ENCODE data around the gene OR52M1.

The OR52M1 gene

DNA sequence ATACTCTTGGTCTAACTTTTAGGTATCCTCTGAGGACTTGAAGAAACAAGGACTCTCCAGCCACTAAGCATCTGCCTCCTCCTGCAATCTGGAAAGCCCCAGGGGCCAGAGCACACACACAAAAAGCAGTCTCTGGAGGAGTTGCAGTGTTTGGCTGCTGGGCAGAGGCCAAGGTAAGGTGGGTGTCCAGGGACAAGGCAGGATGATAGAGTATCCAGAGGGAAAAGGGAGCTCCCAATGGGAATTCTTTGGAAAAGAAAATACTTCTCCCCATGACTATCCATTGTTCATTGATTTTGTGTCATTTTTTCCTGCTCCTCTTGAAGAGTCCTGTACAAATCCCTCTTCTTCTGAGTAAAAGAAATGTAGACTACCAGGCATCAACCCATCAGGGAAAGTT lies 36.5 kb downstream of the OR52M1 start, which contains the start of gene OR52I2:
Gene OR52I2, plus strand, starts transcription at position 301 of the 400 bp plus-strand sequence.
- no peak within 1 kb of the TSS for H3K4me3 ChIP-seq (replicated peaks in 1 of 2; ENCODE audit: low read depth in 2 of 2, low read length in 2 of 2)
- TF ChIP-seq, protein P1, sequence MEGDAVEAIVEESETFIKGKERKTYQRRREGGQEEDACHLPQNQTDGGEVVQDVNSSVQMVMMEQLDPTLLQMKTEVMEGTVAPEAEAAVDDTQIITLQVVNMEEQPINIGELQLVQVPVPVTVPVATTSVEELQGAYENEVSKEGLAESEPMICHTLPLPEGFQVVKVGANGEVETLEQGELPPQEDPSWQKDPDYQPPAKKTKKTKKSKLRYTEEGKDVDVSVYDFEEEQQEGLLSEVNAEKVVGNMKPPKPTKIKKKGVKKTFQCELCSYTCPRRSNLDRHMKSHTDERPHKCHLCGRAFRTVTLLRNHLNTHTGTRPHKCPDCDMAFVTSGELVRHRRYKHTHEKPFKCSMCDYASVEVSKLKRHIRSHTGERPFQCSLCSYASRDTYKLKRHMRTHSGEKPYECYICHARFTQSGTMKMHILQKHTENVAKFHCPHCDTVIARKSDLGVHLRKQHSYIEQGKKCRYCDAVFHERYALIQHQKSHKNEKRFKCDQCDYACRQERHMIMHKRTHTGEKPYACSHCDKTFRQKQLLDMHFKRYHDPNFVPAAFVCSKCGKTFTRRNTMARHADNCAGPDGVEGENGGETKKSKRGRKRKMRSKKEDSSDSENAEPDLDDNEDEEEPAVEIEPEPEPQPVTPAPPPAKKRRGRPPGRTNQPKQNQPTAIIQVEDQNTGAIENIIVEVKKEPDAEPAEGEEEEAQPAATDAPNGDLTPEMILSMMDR (IDR thresholded peaks at IDR 0.05; ENCODE audit: low read depth, low read length) = no peak
- DNase-seq (ENCODE audit: low read depth in 2 of 2) = no peak

DNA sequence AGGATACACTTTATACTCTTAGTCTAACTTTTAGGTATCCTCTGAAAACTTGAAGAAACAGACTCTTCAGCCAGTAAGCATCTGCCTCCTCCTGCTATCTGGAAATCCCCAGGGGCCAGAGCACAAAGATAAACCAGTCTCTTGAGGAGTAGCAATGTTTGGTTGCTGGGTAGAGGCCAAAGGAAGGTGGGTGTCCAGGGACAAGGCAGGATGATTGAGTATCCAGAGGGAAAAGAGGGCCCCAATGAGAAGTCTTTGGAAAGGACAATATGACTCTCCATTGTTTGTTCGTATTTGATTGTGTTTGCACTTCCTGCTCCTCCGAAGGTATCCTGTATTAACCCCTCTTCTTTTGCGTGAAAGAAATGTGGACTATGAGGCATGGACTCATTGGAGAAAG lies 44.0 kb downstream of the OR52M1 start:
- DNase-seq (ENCODE audit: low read depth in 2 of 2) = no peak
- H3K4me3 ChIP-seq (replicated peaks in 1 of 2; ENCODE audit: low read depth in 2 of 2, low read length in 2 of 2) = no peak overlapping the region
- TF ChIP-seq, protein P1 (IDR thresholded peaks at IDR 0.05; ENCODE audit: low read depth, low read length) = no peak

DNA sequence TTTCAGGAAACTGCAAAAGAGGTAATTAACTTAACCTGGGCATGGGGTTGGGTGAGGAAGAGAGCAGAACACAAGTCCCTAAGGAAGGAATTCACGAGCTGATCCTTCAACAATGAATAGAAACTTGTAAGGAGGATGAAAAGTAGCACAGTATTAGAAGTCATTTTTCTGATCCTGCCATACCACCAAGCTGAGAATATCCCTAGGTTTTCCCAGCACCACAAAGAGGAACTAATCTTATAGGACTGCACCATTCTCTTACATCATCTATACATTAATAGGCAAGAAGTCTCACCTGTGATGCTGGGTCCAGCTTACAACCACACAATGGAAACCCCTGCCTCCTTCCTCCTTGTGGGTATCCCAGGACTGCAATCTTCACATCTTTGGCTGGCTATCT lies 48.7 kb downstream of the OR52M1 start, which contains the start of gene OR52I1:
Gene OR52I1, plus strand, starts transcription at position 301 of the 400 bp plus-strand sequence. Its CDS starts 0 bp downstream, at position 301.
- no peak within 1 kb of the TSS for H3K4me3 ChIP-seq (replicated peaks in 1 of 2; ENCODE audit: low read depth in 2 of 2, low read length in 2 of 2)
- TF ChIP-seq, protein P1 (IDR thresholded peaks at IDR 0.05; ENCODE audit: low read depth, low read length) = no peak
- no peak for DNase-seq (ENCODE audit: low read depth in 2 of 2)
